Neutrophil (primary cell): ENCODE data around the gene HDGFL2.

Experiments
- H3K27ac ChIP-seq: fragments of 200-600 bp; sonication (generic); 2 replicates; pipeline ENCODE4 v1.5.1; 2016; ENCODE audit warnings: mild to moderate bottlenecking, moderate library complexity
- H3K27me3 ChIP-seq: fragments of 200-600 bp; sonication (generic); 2 replicates; pipeline ENCODE4 v1.6.0; 2016; ENCODE audit warnings: mild to moderate bottlenecking
- H3K36me3 ChIP-seq: fragments of 200-600 bp; sonication (generic); 2 replicates; pipeline ENCODE4 v1.5.1; 2017
- H3K4me1 ChIP-seq, 2 experiments: fragments of 200-600 bp in 1 of 2; sonication (generic) in 1 of 2; 1 replicate in 1 of 2; 2 replicates in 1 of 2; pipeline versions ENCODE4 v1.5.1 to v1.6.1; 2013 to 2016; ENCODE audit warnings: low read depth in 1 of 2, low read length in 1 of 2, mild to moderate bottlenecking in 1 of 2, moderate library complexity in 1 of 2; ENCODE audit not compliant: control insufficient read depth in 1 of 2, insufficient read depth in 1 of 2
- H3K4me3 ChIP-seq, 2 experiments: fragments of 200-600 bp in 1 of 2; sonication (generic) in 1 of 2; 1 replicate in 1 of 2; 2 replicates in 1 of 2; pipeline ENCODE4 v1.5.1; 2013 to 2016; ENCODE audit warnings: low read depth in 1 of 2, low read length in 1 of 2, mild to moderate bottlenecking in 1 of 2, moderate library complexity in 1 of 2
- H3K9me3 ChIP-seq: fragments of 200-600 bp; sonication (generic); 2 replicates; pipeline ENCODE4 v1.5.1; 2016
- CTCF ChIP-seq: fragments of 200-600 bp; sonication (generic); IDR thresholded peaks from 2 replicates; pipeline ENCODE4 v1.5.1; 2016; ENCODE audit warnings: antibody characterized with exemption

Gene HDGFL2

GRCh38 chr19:4500841-4501591 lies 28.9 kb downstream of the HDGFL2 start:
- H3K4me3 ChIP-seq: no peak overlapping the region
- TF ChIP-seq CTCF: no peak

GRCh38 chr19:4501691-4502090 lies 29.6 kb downstream of the HDGFL2 start:
- Histone ChIP-seq H3K27ac (no peak overlapping the region), H3K4me1 (no peaks in the 10 kb centered on the region), H3K36me3 (peaks cover 97% of the 10 kb centered on the region), H3K4me3 (no peak overlapping the region), H3K9me3 (no peaks in the 10 kb centered on the region), H3K27me3 (no peaks in the 10 kb centered on the region)
- TF ChIP-seq CTCF: no peak

More at GRCh38 chr19:4500841-4501591, 28.9 kb downstream of the HDGFL2 start:
- Histone ChIP-seq H3K27ac (no peak overlapping the region), H3K27me3 (no peaks in the 10 kb centered on the region), H3K9me3 (no peaks in the 10 kb centered on the region), H3K36me3 (peaks cover 97% of the 10 kb centered on the region), H3K4me1 (no peaks in the 10 kb centered on the region)

- Histone ChIP-seq H3K27me3 (no peaks in the 10 kb centered on the region), H3K4me1 (no peaks in the 10 kb centered on the region), H3K27ac (no peak overlapping the region), H3K36me3 (peaks cover 97% of the 10 kb centered on the region), H3K4me3 (no peak overlapping the region), H3K9me3 (no peaks in the 10 kb centered on the region)
- TF ChIP-seq CTCF: no peak
Observed at GRCh38 chr19:4502282-4503131, 30.4 kb downstream of the HDGFL2 start.

- Histone ChIP-seq H3K9me3 (no peaks in the 10 kb centered on the region), H3K27ac (no peak overlapping the region), H3K27me3 (no peaks in the 10 kb centered on the region), H3K4me1 (no peaks in the 10 kb centered on the region), H3K36me3 (peaks cover 96% of the 10 kb centered on the region), H3K4me3 (no peak overlapping the region)
- no peak for TF ChIP-seq CTCF
Observed at GRCh38 chr19:4503132-4503824, 31.2 kb downstream of the HDGFL2 start.

- Histone ChIP-seq H3K27me3 (no peaks in the 10 kb centered on the region), H3K36me3 (peaks cover 95% of the 10 kb centered on the region), H3K4me3 (no peak overlapping the region), H3K9me3 (no peaks in the 10 kb centered on the region), H3K4me1 (no peaks in the 10 kb centered on the region), H3K27ac (no peak overlapping the region)
- no peak for TF ChIP-seq CTCF
Observed at GRCh38 chr19:4503825-4504170, 31.7 kb downstream of the HDGFL2 start.
